Natural killer cell (primary cell): ENCODE measurements around the gene TMEM135. TPM values are rescaled to one million over a fixed set of nuclear protein-coding genes. Genes with fewer than 3 reads are reported as not detected.

Experiments
- ATAC-seq, 3 donors: fragments of 150-1000 bp in 2 of 3; fragments of 200-7000 bp in 1 of 3; cut with Tn5 transposase; 1 replicate in 1 of 3; 2 replicates in 2 of 3; pipeline ENCODE4 v1.10.0; 2021; ENCODE audit warnings: mild to moderate bottlenecking in 2 of 3, moderate library complexity in 2 of 3
- DNase-seq, 2 donors: peaks; one replicate each; pipeline versions ENCODE4 v3.0.0 to v3.0.0-alpha.2; 2013 to 2021; ENCODE audit warnings: mixed read lengths in 1 of 2
- H3K27ac ChIP-seq: one replicate; pipeline ENCODE4 v1.5.1; 2013; ENCODE audit warnings: mild to moderate bottlenecking, low read length
- H3K27me3 ChIP-seq: one replicate; pipeline ENCODE4 v1.6.1; 2013; ENCODE audit warnings: low read length; ENCODE audit not compliant: control insufficient read depth, insufficient read depth
- H3K36me3 ChIP-seq: one replicate; pipeline ENCODE4 v1.6.1; 2013; ENCODE audit warnings: low read length; ENCODE audit not compliant: control insufficient read depth, insufficient read depth
- H3K4me1 ChIP-seq: one replicate; pipeline ENCODE4 v1.6.1; 2013; ENCODE audit warnings: low read length; ENCODE audit not compliant: control insufficient read depth, insufficient read depth
- H3K4me3 ChIP-seq: one replicate; pipeline ENCODE4 v1.5.1; 2013; ENCODE audit warnings: low read length
- H3K9me3 ChIP-seq: one replicate; pipeline ENCODE4 v1.6.1; 2013; ENCODE audit warnings: low read length; ENCODE audit not compliant: control insufficient read depth, insufficient read depth
- H3K27ac Mint-ChIP-seq, 2 donors: one replicate each; pipeline ENCODE4 v1.8.0; 2022; ENCODE audit warnings: mild to moderate bottlenecking in 2 of 2, mixed read lengths in 2 of 2, moderate library complexity in 1 of 2
- H3K27me3 Mint-ChIP-seq, 2 donors: one replicate each; pipeline ENCODE4 v1.8.0; 2022; ENCODE audit warnings: low read depth in 2 of 2, mixed read lengths in 2 of 2
- H3K36me3 Mint-ChIP-seq: one replicate; pipeline ENCODE4 v1.8.0; 2022; ENCODE audit warnings: mixed read lengths
- H3K4me1 Mint-ChIP-seq, 2 donors: one replicate each; pipeline ENCODE4 v1.8.0; 2022; ENCODE audit warnings: mixed read lengths in 2 of 2
- H3K4me3 Mint-ChIP-seq: one replicate; pipeline ENCODE4 v1.8.0; 2022; ENCODE audit warnings: mild to moderate bottlenecking, moderate library complexity, mixed read lengths
- H3K9me3 Mint-ChIP-seq, 2 donors: one replicate each; pipeline ENCODE4 v1.8.0; 2022; ENCODE audit warnings: mixed read lengths in 2 of 2
- WGBS: methylation state at CpG from one replicate; pipeline ENCODE4 v1.1.7; 2013; ENCODE audit warnings: missing lambda C conversion rate; ENCODE audit not compliant: insufficient coverage; 5-methylcytosine and 5-hydroxymethylcytosine counted together
- intact Hi-C: fragments of 100-400 bp; cut with micrococcal nuclease; formaldehyde crosslinking; loops from one replicate; pipeline ENCODE4 v1.14.2; 2022
- total RNA-seq, 4 donors: library from RNA; stranded (reverse); fragments of 120-200 nt in 1 of 4; gene quantifications; one replicate each; pipeline versions ENCODE4 v1.2.3 to v1.2.4, GENCODE V29; 2013 to 2022
- TF ChIP-seq, protein P1 (sequence below): fragments of 200-600 bp; IDR thresholded peaks from one replicate; pipeline ENCODE4 v1.8.0; 2022; ENCODE audit warnings: antibody characterized with exemption

Gene TMEM135
- total RNA-seq, 3 donors from 2014 or later (not counting 1 experiment from before 2014, with no cell fraction given) = 18.8 to 42.0 (median 36.1) TPM

GRCh38 chr11:87110443-87111131, 72.9 kb downstream of the TMEM135 start:
- 100% methylated on average over 1 of the region's 3 CpGs for WGBS
- Histone ChIP-seq H3K36me3 (no peaks in the 10 kb centered on the region), H3K4me3 (no peak overlapping the region), H3K27me3 (no peaks in the 10 kb centered on the region), H3K9me3 (no peaks in the 10 kb centered on the region), H3K4me1 (no peaks in the 10 kb centered on the region), H3K27ac (no peak overlapping the region)
- peaks cover 8 to 9% of the 10 kb centered on the region in 2 donors for H3K4me1 Mint-ChIP-seq
- TF ChIP-seq, protein P1, sequence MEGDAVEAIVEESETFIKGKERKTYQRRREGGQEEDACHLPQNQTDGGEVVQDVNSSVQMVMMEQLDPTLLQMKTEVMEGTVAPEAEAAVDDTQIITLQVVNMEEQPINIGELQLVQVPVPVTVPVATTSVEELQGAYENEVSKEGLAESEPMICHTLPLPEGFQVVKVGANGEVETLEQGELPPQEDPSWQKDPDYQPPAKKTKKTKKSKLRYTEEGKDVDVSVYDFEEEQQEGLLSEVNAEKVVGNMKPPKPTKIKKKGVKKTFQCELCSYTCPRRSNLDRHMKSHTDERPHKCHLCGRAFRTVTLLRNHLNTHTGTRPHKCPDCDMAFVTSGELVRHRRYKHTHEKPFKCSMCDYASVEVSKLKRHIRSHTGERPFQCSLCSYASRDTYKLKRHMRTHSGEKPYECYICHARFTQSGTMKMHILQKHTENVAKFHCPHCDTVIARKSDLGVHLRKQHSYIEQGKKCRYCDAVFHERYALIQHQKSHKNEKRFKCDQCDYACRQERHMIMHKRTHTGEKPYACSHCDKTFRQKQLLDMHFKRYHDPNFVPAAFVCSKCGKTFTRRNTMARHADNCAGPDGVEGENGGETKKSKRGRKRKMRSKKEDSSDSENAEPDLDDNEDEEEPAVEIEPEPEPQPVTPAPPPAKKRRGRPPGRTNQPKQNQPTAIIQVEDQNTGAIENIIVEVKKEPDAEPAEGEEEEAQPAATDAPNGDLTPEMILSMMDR = no peak
- H3K4me3 Mint-ChIP-seq = no peak overlapping the region
- H3K9me3 Mint-ChIP-seq = no peaks in the 10 kb centered on the region
- intact Hi-C loops = no loop called here
- ATAC-seq = no peak
- H3K27me3 Mint-ChIP-seq = no peaks in the 10 kb centered on the region
- H3K27ac Mint-ChIP-seq = no peak overlapping the region
- no peaks in the 10 kb centered on the region for H3K36me3 Mint-ChIP-seq
- no peak for DNase-seq

DNA sequence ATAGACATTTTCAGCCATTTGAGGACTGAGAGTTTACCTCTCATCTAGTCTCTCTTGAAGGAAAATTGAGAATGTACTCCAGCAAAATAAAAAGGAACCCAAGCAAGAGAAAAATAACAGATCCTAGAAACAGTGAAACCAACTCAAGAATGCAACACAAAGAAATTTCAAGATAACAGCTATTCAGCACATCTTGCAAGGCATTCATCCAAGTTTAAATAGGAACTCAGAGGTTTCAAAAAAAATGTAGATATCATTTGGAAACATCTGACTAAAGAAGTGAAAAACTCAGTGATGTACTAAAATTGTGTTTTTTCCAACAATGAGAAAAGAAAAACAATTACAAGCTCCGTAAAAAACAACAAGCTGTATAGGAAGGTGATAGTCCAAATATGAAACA, 76.4 kb downstream of the TMEM135 start:
- Mint-ChIP-seq H3K27ac (peak overlapping the region in 1 of 2 donors; percentile 6), H3K4me3 (no peak overlapping the region), H3K9me3 (no peaks in the 10 kb centered on the region), H3K27me3 (no peaks in the 10 kb centered on the region), H3K36me3 (no peaks in the 10 kb centered on the region), H3K4me1 (peaks cover 15 to 18% of the 10 kb centered on the region in 2 donors)
- DNase-seq = no peak
- WGBS = 80% methylated on average over 1 of the region's 1 CpG
- no peak for ATAC-seq
- Histone ChIP-seq H3K9me3 (no peaks in the 10 kb centered on the region), H3K4me1 (no peaks in the 10 kb centered on the region), H3K36me3 (no peaks in the 10 kb centered on the region), H3K27me3 (no peaks in the 10 kb centered on the region), H3K4me3 (no peak overlapping the region), H3K27ac (no peak overlapping the region)
- TF ChIP-seq, protein P1 = no peak
- intact Hi-C loops = no loop called here

DNA sequence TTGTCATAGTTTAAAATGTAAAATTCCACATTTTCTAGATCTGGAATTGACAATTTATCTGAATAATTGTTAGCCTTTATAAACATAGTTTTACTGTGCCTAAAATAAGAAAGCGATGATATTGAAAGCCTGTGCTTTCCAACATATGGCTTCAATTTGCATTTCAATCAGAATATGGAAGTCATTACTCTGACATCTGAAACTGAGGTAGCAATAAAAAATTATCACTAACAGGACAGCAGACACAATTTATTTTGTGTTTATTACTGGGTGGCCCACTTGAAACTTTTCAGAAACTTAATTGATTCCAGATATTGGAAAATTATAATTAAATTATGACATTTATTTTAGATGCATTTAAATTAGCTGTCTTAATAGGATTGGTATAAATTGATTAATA, 78.5 kb downstream of the TMEM135 start:
- H3K27me3 ChIP-seq = no peaks in the 10 kb centered on the region
- Mint-ChIP-seq H3K36me3 (no peaks in the 10 kb centered on the region), H3K9me3 (no peaks in the 10 kb centered on the region), H3K4me3 (no peak overlapping the region), H3K27ac (no peak overlapping the region), H3K4me1 (peaks cover 17 to 18% of the 10 kb centered on the region in 2 donors), H3K27me3 (no peaks in the 10 kb centered on the region)
- WGBS = 100% methylated on average over 1 of the region's 1 CpG
- intact Hi-C loops = no loop called here
- no peak overlapping the region for H3K27ac ChIP-seq
- H3K4me3 ChIP-seq = no peak overlapping the region
- DNase-seq (no peak), ATAC-seq (no peak)
- H3K36me3 ChIP-seq = no peaks in the 10 kb centered on the region
- H3K9me3 ChIP-seq = no peaks in the 10 kb centered on the region
- TF ChIP-seq, protein P1 = no peak
- no peaks in the 10 kb centered on the region for H3K4me1 ChIP-seq

- H3K27ac ChIP-seq = no peak overlapping the region
- Mint-ChIP-seq H3K9me3 (no peaks in the 10 kb centered on the region), H3K36me3 (no peaks in the 10 kb centered on the region), H3K4me1 (peaks cover 15 to 17% of the 10 kb centered on the region in 2 donors), H3K27ac (no peak overlapping the region), H3K27me3 (no peaks in the 10 kb centered on the region), H3K4me3 (no peak overlapping the region)
- no peak for DNase-seq
- H3K27me3 ChIP-seq = no peaks in the 10 kb centered on the region
- TF ChIP-seq, protein P1 = no peak
- no peak for ATAC-seq
- no peaks in the 10 kb centered on the region for H3K4me1 ChIP-seq
- WGBS = no CpG with 5 or more reads among the region's 1 CpG
- H3K9me3 ChIP-seq = no peaks in the 10 kb centered on the region
- H3K4me3 ChIP-seq = no peak overlapping the region
- no peaks in the 10 kb centered on the region for H3K36me3 ChIP-seq
- intact Hi-C loops = no loop called here
Observed at GRCh38 chr11:87120937-87121336, 83.2 kb downstream of the TMEM135 start.
